EH (cell line): Measurements from ENCODE around the gene VWA1.
A peak's percentile ranks its signal among the peaks of the same experiment; 100 is the strongest.
"Not testable (repeated sequence)": the region's sequence is repeated elsewhere in the genome, so short reads cannot be mapped to it uniquely, and the experiment has no call there.

ENCODE experiments used
- DNase-seq: peaks from one replicate; pipeline ENCODE4 v3.0.0-alpha.2; 2015; ENCODE audit warnings: low read depth

Gene VWA1

GRCh38 chr1:1403653-1404052, 31.8 kb upstream of the VWA1 start:
- no peak for DNase-seq

- DNase-seq = no peak
Measured at GRCh38 chr1:1406101-1406820, 29.2 kb upstream of the VWA1 start.

GRCh38 chr1:1406821-1407635, 28.5 kb upstream of the VWA1 start, which contains the start of gene MRPL20:
Gene MRPL20 (minus strand): TSS chr1:1407293. CDS start chr1:1407217, 76 bp downstream.
- DNase-seq = peak; percentile 92

GRCh38 chr1:1407636-1408318, 27.7 kb upstream of the VWA1 start:
- peak; percentile 49 for DNase-seq

- not testable (repeated sequence) for DNase-seq
Measured at GRCh38 chr1:1410238-1410637, 25.3 kb upstream of the VWA1 start.

GRCh38 chr1:1411626-1412025, 23.9 kb upstream of the VWA1 start:
- DNase-seq = no peak

- not testable (repeated sequence) for DNase-seq
Measured at GRCh38 chr1:1412311-1412902, 23.1 kb upstream of the VWA1 start.

GRCh38 chr1:1415751-1416150, 19.7 kb upstream of the VWA1 start:
- no peak for DNase-seq

GRCh38 chr1:1417396-1417795, 18.1 kb upstream of the VWA1 start:
- not testable (repeated sequence) for DNase-seq

GRCh38 chr1:1417825-1418463, 17.5 kb upstream of the VWA1 start:
- DNase-seq = not testable (repeated sequence)

- DNase-seq = no peak
Measured at GRCh38 chr1:1418464-1419362, 16.8 kb upstream of the VWA1 start.

- no peak for DNase-seq
Measured at GRCh38 chr1:1419363-1419812, 16.1 kb upstream of the VWA1 start.

- DNase-seq = peak; percentile 17
Measured at GRCh38 chr1:1419813-1420653, 15.5 kb upstream of the VWA1 start.

GRCh38 chr1:1420654-1421141, 14.8 kb upstream of the VWA1 start:
- no peak for DNase-seq

- DNase-seq = no peak
Measured at GRCh38 chr1:1421147-1421906, 14.2 kb upstream of the VWA1 start, which contains the start of gene ANKRD65. Gene ANKRD65 (minus strand): TSS chr1:1421276. CDS start chr1:1421005, 271 bp downstream.

- DNase-seq = no peak
Measured at GRCh38 chr1:1421907-1422464, 13.5 kb upstream of the VWA1 start.

GRCh38 chr1:1422465-1423244, 12.8 kb upstream of the VWA1 start:
- peak; percentile 70 for DNase-seq

- no peak for DNase-seq
Measured at GRCh38 chr1:1423245-1423597, 12.3 kb upstream of the VWA1 start.
